GM04503 (cell line): Measurements from ENCODE around the gene MEIS1.
A peak's percentile ranks its signal among the peaks of the same experiment; 100 is the strongest.

Experiments used
- DNase-seq: peaks from one replicate; pipeline ENCODE4 v3.0.0-alpha.2; 2012; ENCODE audit warnings: low read depth

Gene MEIS1

GRCh38 chr2:66582104-66582986, 147.4 kb downstream of the MEIS1 start:
- DNase-seq, result no peak

GRCh38 chr2:66582987-66583880, 148.3 kb downstream of the MEIS1 start:
- DNase-seq, result no peak

GRCh38 chr2:66583881-66584280, 149.0 kb downstream of the MEIS1 start:
- no peak for DNase-seq

- no peak for DNase-seq
Observed at GRCh38 chr2:66585587-66585986, 150.7 kb downstream of the MEIS1 start.

- no peak for DNase-seq
Observed at GRCh38 chr2:66587216-66587615, 152.3 kb downstream of the MEIS1 start.

- no peak for DNase-seq
Observed at GRCh38 chr2:66594001-66594400, 159.1 kb downstream of the MEIS1 start.

- DNase-seq, result no peak
Observed at GRCh38 chr2:66595556-66595955, 160.6 kb downstream of the MEIS1 start.

GRCh38 chr2:66596256-66596655, 161.3 kb downstream of the MEIS1 start:
- DNase-seq, result no peak

GRCh38 chr2:66601624-66602023, 166.7 kb downstream of the MEIS1 start:
- DNase-seq, result peak; percentile 7

- DNase-seq, result no peak
Observed at GRCh38 chr2:66602341-66602740, 167.4 kb downstream of the MEIS1 start.

- DNase-seq, result no peak
Observed at GRCh38 chr2:66604326-66604725, 169.4 kb downstream of the MEIS1 start.

GRCh38 chr2:66604976-66605375, 170.1 kb downstream of the MEIS1 start:
- no peak for DNase-seq

- DNase-seq, result no peak
Observed at GRCh38 chr2:66607152-66607551, 172.2 kb downstream of the MEIS1 start.
